Muscle of arm (tissue), 12 donors: Measurements from ENCODE around the gene SERPINB13. TPM values are rescaled to one million over a fixed set of nuclear protein-coding genes. Genes with fewer than 3 reads are reported as not detected.
"Not testable (repeated sequence)": the region's sequence is repeated elsewhere in the genome, so short reads cannot be mapped to it uniquely, and the experiment has no call there.

Experiments used
- DNase-seq: peaks from one replicate; pipeline ENCODE4 v3.0.0-alpha.2; 2013
- polyA plus RNA-seq, 12 donors: library from polyadenylated mRNA; unstranded; fragments of 120-200 nt; gene quantifications; one replicate each; pipeline ENCODE4 v1.2.1, GENCODE V29; 2013; ENCODE audit not compliant: insufficient read length in 12 of 12

Gene SERPINB13
- polyA plus RNA-seq, 12 donors: 0.08 to 27.0 (median 5.8) TPM; not detected in 7

DNA sequence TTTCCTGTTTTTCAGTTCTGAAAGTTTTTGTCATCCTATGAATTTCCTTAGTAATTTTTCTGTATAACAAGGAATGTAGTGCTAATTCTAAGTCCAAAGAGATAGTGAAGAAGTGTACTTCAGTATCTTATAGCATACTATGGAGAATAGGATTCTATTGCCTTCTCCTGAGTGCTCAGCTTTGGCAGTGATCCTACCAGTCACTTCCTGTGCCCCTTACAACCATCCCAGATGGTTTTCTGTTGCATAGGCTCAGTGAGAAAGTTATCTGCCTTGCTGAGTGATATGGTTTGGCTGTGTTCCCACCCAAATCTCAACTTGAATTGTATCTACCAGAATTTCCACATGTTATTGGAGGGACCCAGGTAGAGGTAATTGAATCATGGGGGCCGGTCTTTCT, 57.6 kb downstream of the SERPINB13 start:
- not testable (repeated sequence) for DNase-seq

DNA sequence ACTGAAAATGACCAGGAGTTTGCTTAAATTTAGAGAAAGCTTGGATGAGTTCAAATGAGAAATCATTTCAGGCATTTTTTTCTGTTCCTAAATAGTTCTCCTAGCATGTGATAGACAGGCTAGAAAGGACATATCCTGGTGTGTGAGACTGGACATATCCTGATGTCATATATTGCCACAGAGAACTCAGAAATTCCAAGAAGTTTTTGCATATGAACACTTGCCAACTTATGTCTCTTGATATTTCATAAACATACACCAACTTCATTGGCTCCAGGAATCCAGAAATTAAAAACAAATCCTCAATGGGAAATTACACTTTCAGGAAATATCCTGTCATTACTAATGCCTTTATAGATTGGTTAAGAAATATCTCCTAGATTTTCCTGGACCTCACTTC, 59.8 kb downstream of the SERPINB13 start:
- no peak for DNase-seq

DNA sequence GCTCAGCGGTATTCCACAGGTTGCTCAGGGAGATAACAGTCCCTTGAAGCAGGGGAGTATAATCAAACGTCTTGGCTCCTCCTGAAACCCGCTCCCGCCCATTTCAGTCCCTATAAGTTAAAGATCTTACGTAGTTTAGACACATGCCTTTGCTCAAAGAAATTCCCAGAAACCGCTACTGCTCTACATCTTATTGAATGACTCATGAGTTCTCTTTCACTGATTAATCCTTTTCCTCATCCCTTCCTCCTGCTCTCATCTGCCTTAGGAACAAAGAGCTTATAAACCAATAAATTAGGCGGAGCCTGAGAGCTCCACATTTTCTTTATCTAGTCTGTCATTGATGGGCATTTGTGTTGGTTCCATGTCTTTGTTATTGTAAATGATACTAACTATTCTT, 61.1 kb downstream of the SERPINB13 start:
- no peak for DNase-seq

Other genes with a start within 250 kb of the SERPINB13 start
- gene KDSR, start 220.1 kb upstream of the SERPINB13 start, polyA plus RNA-seq: 10 to 100 TPM in 11 of 12 donors, not detected in 1; 25.5 to 45.7 (median 29.9) TPM
- gene VPS4B, start 164.9 kb upstream of the SERPINB13 start, polyA plus RNA-seq: 10 to 100 TPM in 11 of 12 donors, not detected in 1; 24.6 to 65.1 (median 31.3) TPM
- gene SERPINB5, start 110.4 kb upstream of the SERPINB13 start, polyA plus RNA-seq: 10 to 100 TPM in 2 of 12 donors, 1 to 10 TPM in 1, under 1 TPM in 1, not detected in 8; 0.32 to 27.3 (median 8.8) TPM
- gene SERPINB12, start 45.0 kb upstream of the SERPINB13 start, polyA plus RNA-seq: 1 to 10 TPM in 2 of 12 donors, under 1 TPM in 8, not detected in 2; 0.15 to 1.4 (median 0.62) TPM
- 1 to 10 TPM in 2 of 12 donors, under 1 TPM in 1, not detected in 9; 0.67 to 3.0 (median 2.2) TPM for gene SERPINB4, start 56.9 kb downstream of the SERPINB13 start, polyA plus RNA-seq
- 1 to 10 TPM in 3 of 12 donors, under 1 TPM in 1, not detected in 8; 0.11 to 4.2 (median 1.9) TPM for gene SERPINB3, start 74.5 kb downstream of the SERPINB13 start, polyA plus RNA-seq
- not detected for gene SERPINB11, start 115.6 kb downstream of the SERPINB13 start, polyA plus RNA-seq
- 10 to 100 TPM in 3 of 12 donors, under 1 TPM in 2, not detected in 7; 0.20 to 48.1 (median 14.2) TPM for gene SERPINB7, start 188.1 kb downstream of the SERPINB13 start, polyA plus RNA-seq